ENCODE data around the gene BACH2.
"Not testable (repeated sequence)": the region's sequence is repeated elsewhere in the genome, so short reads cannot be mapped to it uniquely, and the experiment has no call there.

BACH2 gene

GRCh38 chr6:89927791-89928550 lies 368.7 kb downstream of the BACH2 start:
- no peak for DNase-seq

GRCh38 chr6:89927264-89927663 lies 369.4 kb downstream of the BACH2 start:
- DNase-seq: no peak

- no peak for DNase-seq
These were observed 370.8 kb downstream of the BACH2 start for GRCh38 chr6:89925826-89926225.

- DNase-seq: no peak
These were observed 372.4 kb downstream of the BACH2 start for GRCh38 chr6:89924231-89924630.

GRCh38 chr6:89921691-89922090 lies 375.0 kb downstream of the BACH2 start:
- DNase-seq: no peak

- DNase-seq: no peak
These were observed 375.4 kb downstream of the BACH2 start for GRCh38 chr6:89921197-89921596.

- no peak for DNase-seq
These were observed 378.8 kb downstream of the BACH2 start for GRCh38 chr6:89917801-89918366.

GRCh38 chr6:89917216-89917615 lies 379.4 kb downstream of the BACH2 start:
- DNase-seq: no peak

- no peak for DNase-seq
These were observed 380.3 kb downstream of the BACH2 start for GRCh38 chr6:89916136-89916920.

GRCh38 chr6:89910902-89911240 lies 385.8 kb downstream of the BACH2 start:
- no peak for DNase-seq

GRCh38 chr6:89910001-89910901 lies 386.4 kb downstream of the BACH2 start:
- not testable (repeated sequence) for DNase-seq

- no peak for DNase-seq
These were observed 401.3 kb downstream of the BACH2 start for GRCh38 chr6:89895276-89895874.

GRCh38 chr6:89894169-89894568 lies 402.5 kb downstream of the BACH2 start, which contains the start of gene GJA10:
Gene GJA10 (plus strand): TSS chr6:89894469. CDS start chr6:89894469, 0 bp downstream.
- DNase-seq: no peak

GRCh38 chr6:89892577-89892976 lies 404.1 kb downstream of the BACH2 start:
- not testable (repeated sequence) for DNase-seq

- DNase-seq: not testable (repeated sequence)
These were observed 405.7 kb downstream of the BACH2 start for GRCh38 chr6:89890845-89891528.

- DNase-seq: no peak
These were observed 407.8 kb downstream of the BACH2 start for GRCh38 chr6:89888871-89889270.

- DNase-seq: no peak
These were observed 408.5 kb downstream of the BACH2 start for GRCh38 chr6:89888138-89888514.

- no peak for DNase-seq
These were observed 409.0 kb downstream of the BACH2 start for GRCh38 chr6:89887452-89888137.

GRCh38 chr6:89886378-89887120 lies 410.1 kb downstream of the BACH2 start:
- DNase-seq: no peak

Measured in SIG-M5 (cell line).